Measurements from ENCODE around the gene RBP5. TPM values are rescaled to one million over a fixed set of nuclear protein-coding genes. Genes with fewer than 3 reads are reported as not detected.

Gene RBP5
- total RNA-seq, 1 donor from 2014 or later = 0.65 TPM

DNA sequence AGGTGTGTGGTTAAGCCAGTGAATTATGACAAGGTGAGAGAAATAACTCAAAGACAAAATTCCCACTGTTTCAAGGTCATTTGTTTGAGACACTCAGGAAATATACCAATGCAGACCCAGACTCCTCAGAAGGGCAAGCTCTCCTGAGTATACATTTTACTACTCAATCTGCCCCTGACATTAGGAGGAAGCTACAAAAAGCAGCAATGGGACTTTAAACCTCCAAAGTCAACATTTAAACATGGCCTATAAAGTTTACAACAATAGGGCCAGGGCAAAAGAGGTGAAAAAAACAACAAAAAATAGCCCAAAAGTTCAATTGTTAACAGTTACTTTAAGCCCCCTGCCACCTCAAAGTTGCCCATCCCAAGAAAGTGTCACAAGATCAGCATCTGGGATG, 41.3 kb upstream of the RBP5 start:
- Mint-ChIP-seq H3K27ac (ENCODE audit: unreplicated experiment) (no peak overlapping the region), H3K4me1 (no peaks in the 10 kb centered on the region), H3K4me3 (no peak overlapping the region), H3K27me3 (ENCODE audit: low read depth) (peaks cover 4% of the 10 kb centered on the region), H3K36me3 (ENCODE audit: low read depth) (peaks cover 14% of the 10 kb centered on the region), H3K9me3 (peaks cover 25% of the 10 kb centered on the region)
- DNase-seq (ENCODE audit: low read depth, low spot score) = no peak
- TF ChIP-seq, protein P1, sequence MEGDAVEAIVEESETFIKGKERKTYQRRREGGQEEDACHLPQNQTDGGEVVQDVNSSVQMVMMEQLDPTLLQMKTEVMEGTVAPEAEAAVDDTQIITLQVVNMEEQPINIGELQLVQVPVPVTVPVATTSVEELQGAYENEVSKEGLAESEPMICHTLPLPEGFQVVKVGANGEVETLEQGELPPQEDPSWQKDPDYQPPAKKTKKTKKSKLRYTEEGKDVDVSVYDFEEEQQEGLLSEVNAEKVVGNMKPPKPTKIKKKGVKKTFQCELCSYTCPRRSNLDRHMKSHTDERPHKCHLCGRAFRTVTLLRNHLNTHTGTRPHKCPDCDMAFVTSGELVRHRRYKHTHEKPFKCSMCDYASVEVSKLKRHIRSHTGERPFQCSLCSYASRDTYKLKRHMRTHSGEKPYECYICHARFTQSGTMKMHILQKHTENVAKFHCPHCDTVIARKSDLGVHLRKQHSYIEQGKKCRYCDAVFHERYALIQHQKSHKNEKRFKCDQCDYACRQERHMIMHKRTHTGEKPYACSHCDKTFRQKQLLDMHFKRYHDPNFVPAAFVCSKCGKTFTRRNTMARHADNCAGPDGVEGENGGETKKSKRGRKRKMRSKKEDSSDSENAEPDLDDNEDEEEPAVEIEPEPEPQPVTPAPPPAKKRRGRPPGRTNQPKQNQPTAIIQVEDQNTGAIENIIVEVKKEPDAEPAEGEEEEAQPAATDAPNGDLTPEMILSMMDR (conservative IDR thresholded peaks at IDR 0.05) = no peak

GRCh38 chr12:7162691-7163114, 34.0 kb upstream of the RBP5 start:
- Mint-ChIP-seq H3K36me3 (ENCODE audit: low read depth) (peaks cover 8% of the 10 kb centered on the region), H3K4me1 (no peaks in the 10 kb centered on the region), H3K4me3 (no peak overlapping the region), H3K27ac (ENCODE audit: unreplicated experiment) (no peak overlapping the region), H3K27me3 (ENCODE audit: low read depth) (peaks cover 29% of the 10 kb centered on the region), H3K9me3 (peaks cover 7% of the 10 kb centered on the region)
- TF ChIP-seq, protein P1 (conservative IDR thresholded peaks at IDR 0.05) = peak; percentile 78
- DNase-seq (ENCODE audit: low read depth, low spot score) = no peak

DNA sequence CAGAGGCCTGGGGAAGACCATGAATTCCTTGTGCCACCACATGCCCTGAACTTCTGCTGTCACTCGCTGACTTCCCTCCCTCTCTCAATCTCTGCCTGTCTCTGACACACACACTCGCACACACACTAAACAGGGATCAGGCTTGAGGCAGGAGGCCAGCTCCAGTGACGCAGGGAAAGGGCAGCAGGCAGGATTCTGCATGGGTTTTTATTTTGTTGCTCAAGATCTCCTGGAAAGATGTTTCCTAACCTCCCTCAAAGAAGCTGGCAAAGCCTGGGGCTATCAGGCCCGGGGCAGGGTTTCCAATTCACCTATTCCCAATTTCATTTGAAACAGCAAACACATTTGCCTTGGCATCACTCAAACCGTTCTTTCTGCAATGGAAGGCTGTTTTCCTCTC, 33.1 kb upstream of the RBP5 start:
- H3K9me3 Mint-ChIP-seq = peaks cover 5% of the 10 kb centered on the region
- DNase-seq (ENCODE audit: low read depth, low spot score) = no peak
- H3K27me3 Mint-ChIP-seq (ENCODE audit: low read depth) = peaks cover 29% of the 10 kb centered on the region
- TF ChIP-seq, protein P1 (conservative IDR thresholded peaks at IDR 0.05) = no peak
- H3K4me3 Mint-ChIP-seq = no peak overlapping the region
- no peaks in the 10 kb centered on the region for H3K4me1 Mint-ChIP-seq
- no peak overlapping the region for H3K27ac Mint-ChIP-seq (ENCODE audit: unreplicated experiment)
- peaks cover 8% of the 10 kb centered on the region for H3K36me3 Mint-ChIP-seq (ENCODE audit: low read depth)

GRCh38 chr12:7161327-7161726, 32.6 kb upstream of the RBP5 start:
- H3K4me1 Mint-ChIP-seq = no peaks in the 10 kb centered on the region
- H3K9me3 Mint-ChIP-seq = peaks cover 5% of the 10 kb centered on the region
- H3K36me3 Mint-ChIP-seq (ENCODE audit: low read depth) = peaks cover 8% of the 10 kb centered on the region
- DNase-seq (ENCODE audit: low read depth, low spot score) = no peak
- peaks cover 29% of the 10 kb centered on the region for H3K27me3 Mint-ChIP-seq (ENCODE audit: low read depth)
- no peak overlapping the region for H3K4me3 Mint-ChIP-seq
- TF ChIP-seq, protein P1 (conservative IDR thresholded peaks at IDR 0.05) = no peak
- no peak overlapping the region for H3K27ac Mint-ChIP-seq (ENCODE audit: unreplicated experiment)

- Mint-ChIP-seq H3K27ac (ENCODE audit: unreplicated experiment) (no peak overlapping the region), H3K4me1 (no peaks in the 10 kb centered on the region), H3K4me3 (no peak overlapping the region), H3K27me3 (ENCODE audit: low read depth) (peaks cover 26% of the 10 kb centered on the region), H3K9me3 (peaks cover under 1% of the 10 kb centered on the region), H3K36me3 (ENCODE audit: low read depth) (peaks cover 3% of the 10 kb centered on the region)
- TF ChIP-seq, protein P1 (conservative IDR thresholded peaks at IDR 0.05) = no peak
- no peak for DNase-seq (ENCODE audit: low read depth, low spot score)
Observed at GRCh38 chr12:7160183-7160582, 31.5 kb upstream of the RBP5 start.
